Suprapubic skin (tissue), 4 donors: ENCODE data around the gene PLEKHO2. TPM values are rescaled to one million over a fixed set of nuclear protein-coding genes. Genes with fewer than 3 reads are reported as not detected.

Experiments
- DNase-seq, 2 donors: peaks; one replicate each; pipeline ENCODE4 v3.0.0-alpha.2; 2019; ENCODE audit warnings: low spot score in 2 of 2
- H3K27ac ChIP-seq: fragments of 200-600 bp; sonication (generic); one replicate; pipeline ENCODE4 v1.5.1; 2019
- H3K27me3 ChIP-seq: fragments of 200-600 bp; sonication (generic); one replicate; pipeline ENCODE4 v1.5.1; 2019
- H3K36me3 ChIP-seq: fragments of 200-600 bp; sonication (generic); one replicate; pipeline ENCODE4 v1.5.1; 2019
- H3K4me1 ChIP-seq: fragments of 200-600 bp; sonication (generic); one replicate; pipeline ENCODE4 v1.5.1; 2019
- H3K4me3 ChIP-seq: fragments of 200-600 bp; sonication (generic); one replicate; pipeline ENCODE4 v1.5.1; 2019; ENCODE audit warnings: mild to moderate bottlenecking
- H3K9me3 ChIP-seq: fragments of 200-600 bp; sonication (generic); one replicate; pipeline ENCODE4 v1.5.1; 2019
- EP300 ChIP-seq: sonication (generic); formaldehyde crosslinking; IDR thresholded peaks from one replicate; pipeline ENCODE4 v1.6.1; 2017; ENCODE audit warnings: antibody characterized with exemption
- POLR2A ChIP-seq, 2 donors: fragments of 450-650 bp; IDR thresholded peaks; one replicate each; pipeline ENCODE4 v1.6.1; 2017; ENCODE audit warnings: antibody characterized with exemption in 2 of 2, mild to moderate bottlenecking in 2 of 2, moderate library complexity in 2 of 2
- POLR2AphosphoS5 ChIP-seq, 3 donors: sonication (generic); formaldehyde crosslinking; IDR thresholded peaks; one replicate each; pipeline ENCODE4 v1.6.1; 2017; ENCODE audit warnings: antibody characterized with exemption in 3 of 3
- WGBS: methylation state at CpG from one replicate; pipeline ENCODE4 v1.1.5; 2018; 5-methylcytosine and 5-hydroxymethylcytosine counted together
- total RNA-seq, 4 donors: library from RNA; depleted of rRNA; stranded (reverse); fragments of >200 nt; gene quantifications; one replicate each; pipeline ENCODE4 v1.1.0, GENCODE V29; 2016
- TF ChIP-seq, protein P1 (sequence below), 2 donors: fragments of 200-600 bp in 1 of 2; fragments of 450-650 bp in 1 of 2; sonication (generic) in 1 of 2; IDR thresholded peaks; one replicate each; pipeline ENCODE4 v1.5.1; 2016 to 2019; ENCODE audit warnings: antibody characterized with exemption in 2 of 2, mild to moderate bottlenecking in 1 of 2, moderate library complexity in 1 of 2

Gene PLEKHO2
- total RNA-seq, 4 donors from 2014 or later = 6.7 to 13.8 (median 8.0) TPM

DNA sequence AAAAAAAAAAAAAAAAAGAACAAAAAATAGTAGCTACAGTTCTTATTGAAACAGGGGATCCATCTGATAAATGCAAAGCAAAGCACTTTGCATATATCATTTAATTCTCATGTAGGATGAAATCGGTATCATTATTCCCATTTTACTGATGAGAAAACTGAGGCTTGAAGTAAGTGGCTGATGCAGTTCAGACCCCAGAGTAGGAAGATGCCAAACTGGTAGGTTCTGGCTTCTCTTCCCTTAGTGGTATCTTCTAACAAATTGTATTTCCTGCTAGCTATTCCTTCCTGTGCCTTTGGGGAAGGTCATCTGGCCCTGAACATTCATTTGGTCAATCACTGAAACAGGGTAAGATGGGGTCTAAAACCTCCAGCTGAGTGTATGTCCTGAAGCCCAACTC, 38.2 kb upstream of the PLEKHO2 start:
- Histone ChIP-seq H3K27me3 (no peaks in the 10 kb centered on the region), H3K9me3 (no peaks in the 10 kb centered on the region), H3K4me3 (no peak overlapping the region), H3K4me1 (no peaks in the 10 kb centered on the region), H3K36me3 (no peaks in the 10 kb centered on the region), H3K27ac (no peak overlapping the region)
- DNase-seq = no peak
- TF ChIP-seq POLR2AphosphoS5 (IDR thresholded peaks at IDR 0.05) (no peak), POLR2A (IDR thresholded peaks at IDR 0.05) (no peak), EP300 (no peak)
- TF ChIP-seq, protein P1, sequence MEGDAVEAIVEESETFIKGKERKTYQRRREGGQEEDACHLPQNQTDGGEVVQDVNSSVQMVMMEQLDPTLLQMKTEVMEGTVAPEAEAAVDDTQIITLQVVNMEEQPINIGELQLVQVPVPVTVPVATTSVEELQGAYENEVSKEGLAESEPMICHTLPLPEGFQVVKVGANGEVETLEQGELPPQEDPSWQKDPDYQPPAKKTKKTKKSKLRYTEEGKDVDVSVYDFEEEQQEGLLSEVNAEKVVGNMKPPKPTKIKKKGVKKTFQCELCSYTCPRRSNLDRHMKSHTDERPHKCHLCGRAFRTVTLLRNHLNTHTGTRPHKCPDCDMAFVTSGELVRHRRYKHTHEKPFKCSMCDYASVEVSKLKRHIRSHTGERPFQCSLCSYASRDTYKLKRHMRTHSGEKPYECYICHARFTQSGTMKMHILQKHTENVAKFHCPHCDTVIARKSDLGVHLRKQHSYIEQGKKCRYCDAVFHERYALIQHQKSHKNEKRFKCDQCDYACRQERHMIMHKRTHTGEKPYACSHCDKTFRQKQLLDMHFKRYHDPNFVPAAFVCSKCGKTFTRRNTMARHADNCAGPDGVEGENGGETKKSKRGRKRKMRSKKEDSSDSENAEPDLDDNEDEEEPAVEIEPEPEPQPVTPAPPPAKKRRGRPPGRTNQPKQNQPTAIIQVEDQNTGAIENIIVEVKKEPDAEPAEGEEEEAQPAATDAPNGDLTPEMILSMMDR (IDR thresholded peaks at IDR 0.05) = no peak
- 100% methylated on average over 1 of the region's 1 CpG for WGBS

GRCh38 chr15:64804619-64805018, 37.1 kb upstream of the PLEKHO2 start:
- no peak for DNase-seq
- Histone ChIP-seq H3K27me3 (no peaks in the 10 kb centered on the region), H3K27ac (no peak overlapping the region), H3K4me3 (no peak overlapping the region), H3K36me3 (no peaks in the 10 kb centered on the region), H3K4me1 (no peaks in the 10 kb centered on the region), H3K9me3 (no peaks in the 10 kb centered on the region)
- WGBS = 50% methylated on average over 2 of the region's 2 CpGs
- TF ChIP-seq POLR2A (IDR thresholded peaks at IDR 0.05) = no peak
- TF ChIP-seq POLR2AphosphoS5 (IDR thresholded peaks at IDR 0.05) = no peak
- TF ChIP-seq EP300 = no peak
- TF ChIP-seq, protein P1 (IDR thresholded peaks at IDR 0.05) = no peak

DNA sequence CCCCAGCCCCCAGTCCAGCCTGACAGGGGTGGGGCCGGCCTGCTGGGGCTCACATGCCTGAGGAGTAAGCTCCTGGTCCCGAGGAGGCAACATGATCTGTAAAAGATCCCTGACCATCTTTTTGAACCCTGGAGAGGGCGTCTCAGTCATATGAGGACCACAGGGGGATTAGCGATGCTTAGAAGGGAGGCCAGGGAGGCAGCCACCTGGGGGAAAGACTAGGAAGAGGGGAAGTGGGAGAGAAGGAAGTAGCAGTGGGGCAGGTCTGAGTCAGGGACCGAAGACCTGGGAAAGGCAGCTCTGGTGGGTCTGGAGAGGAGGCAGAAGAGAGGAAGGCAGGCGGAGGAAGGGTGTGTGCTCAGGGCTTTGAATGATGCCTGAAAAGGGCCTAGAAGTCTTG, 35.2 kb upstream of the PLEKHO2 start:
- Histone ChIP-seq H3K27ac (no peak overlapping the region), H3K4me1 (peaks cover 8% of the 10 kb centered on the region), H3K36me3 (no peaks in the 10 kb centered on the region), H3K9me3 (no peaks in the 10 kb centered on the region), H3K27me3 (no peaks in the 10 kb centered on the region), H3K4me3 (no peak overlapping the region)
- no peak for TF ChIP-seq POLR2AphosphoS5 (IDR thresholded peaks at IDR 0.05)
- TF ChIP-seq, protein P1 (IDR thresholded peaks at IDR 0.05) = no peak
- TF ChIP-seq POLR2A (IDR thresholded peaks at IDR 0.05) = no peak
- no peak for TF ChIP-seq EP300
- DNase-seq = no peak
- WGBS = 87% methylated on average over 6 of the region's 6 CpGs

- H3K4me1 ChIP-seq = peaks cover 11% of the 10 kb centered on the region
- no peak overlapping the region for H3K27ac ChIP-seq
- DNase-seq = no peak
- H3K4me3 ChIP-seq = no peak overlapping the region
- no peaks in the 10 kb centered on the region for H3K9me3 ChIP-seq
- H3K27me3 ChIP-seq = no peaks in the 10 kb centered on the region
- 76% methylated on average over 13 of the region's 13 CpGs for WGBS
- TF ChIP-seq, protein P1 (IDR thresholded peaks at IDR 0.05) = no peak
- no peak for TF ChIP-seq POLR2AphosphoS5 (IDR thresholded peaks at IDR 0.05)
- no peak for TF ChIP-seq EP300
- TF ChIP-seq POLR2A (IDR thresholded peaks at IDR 0.05) = no peak
- H3K36me3 ChIP-seq = no peaks in the 10 kb centered on the region
These were observed 34.5 kb upstream of the PLEKHO2 start for GRCh38 chr15:64807051-64807749.

GRCh38 chr15:64807751-64808222, 33.9 kb upstream of the PLEKHO2 start:
- Histone ChIP-seq H3K36me3 (no peaks in the 10 kb centered on the region), H3K9me3 (no peaks in the 10 kb centered on the region), H3K27ac (no peak overlapping the region), H3K4me1 (peaks cover 11% of the 10 kb centered on the region), H3K27me3 (no peaks in the 10 kb centered on the region), H3K4me3 (no peak overlapping the region)
- TF ChIP-seq EP300 (no peak), POLR2A (IDR thresholded peaks at IDR 0.05) (no peak), POLR2AphosphoS5 (IDR thresholded peaks at IDR 0.05) (no peak)
- TF ChIP-seq, protein P1 (IDR thresholded peaks at IDR 0.05) = no peak
- 89% methylated on average over 4 of the region's 6 CpGs for WGBS
- no peak for DNase-seq
